Stimulated activated CD8-positive, alpha-beta memory T cell treated with anti-CD3 and anti-CD28 coated beads, Interleukin-12 subunit alpha, Interleukin-12 subunit beta, amount 100 ng/mL, for 1 hour (primary cell): Measurements from ENCODE around the gene PDE6D.

Source experiments
- DNase-seq: peaks from one replicate; pipeline ENCODE4 v3.0.0-alpha.2; 2020; ENCODE audit warnings: low read depth

PDE6D gene

DNA sequence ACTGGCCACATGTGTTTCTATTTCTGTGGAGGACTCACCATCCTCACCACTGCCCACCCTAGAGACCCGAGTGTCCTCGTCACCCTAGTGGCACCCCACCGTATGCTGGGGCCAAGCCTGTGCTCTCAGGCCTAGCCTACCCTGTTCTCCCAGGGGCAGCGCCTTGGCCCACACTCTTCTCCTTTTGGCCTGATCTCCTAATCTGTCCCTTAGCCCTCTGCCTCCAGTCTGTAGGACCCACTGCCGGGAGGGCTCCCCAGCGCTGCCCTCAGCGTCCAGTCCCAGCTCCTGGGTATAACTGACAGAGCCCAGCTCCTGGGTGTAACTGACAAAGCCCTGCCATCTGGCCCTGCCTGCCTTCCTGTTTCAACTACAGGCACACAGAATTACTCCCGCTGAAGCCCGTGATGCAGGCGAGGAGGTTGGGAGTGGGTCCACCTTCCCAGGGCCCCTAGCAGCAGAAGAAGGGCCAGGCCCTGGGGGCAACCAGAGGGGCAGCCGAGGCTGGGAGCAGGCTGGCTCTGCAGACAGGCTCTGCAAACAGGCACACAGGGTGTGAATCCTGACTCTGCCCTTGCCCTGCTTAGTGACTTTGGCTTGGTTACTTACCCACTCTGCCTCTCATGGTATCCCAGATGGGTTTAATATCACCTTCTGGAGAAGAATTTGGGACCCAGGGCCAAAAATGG is 98.3 kb downstream of the PDE6D start:
- DNase-seq: no peak
